GM21447 (cell line): ENCODE results near the gene P2RX7.

Experiments used
- ATAC-seq: cut with Tn5 transposase; IDR thresholded peaks from one replicate; pipeline ENCODE4 v1.9.1; 2021; ENCODE audit not compliant: unreplicated experiment

Gene P2RX7

GRCh38 chr12:121110211-121110940 lies 22.3 kb upstream of the P2RX7 start:
- peak; percentile 65 for ATAC-seq

DNA sequence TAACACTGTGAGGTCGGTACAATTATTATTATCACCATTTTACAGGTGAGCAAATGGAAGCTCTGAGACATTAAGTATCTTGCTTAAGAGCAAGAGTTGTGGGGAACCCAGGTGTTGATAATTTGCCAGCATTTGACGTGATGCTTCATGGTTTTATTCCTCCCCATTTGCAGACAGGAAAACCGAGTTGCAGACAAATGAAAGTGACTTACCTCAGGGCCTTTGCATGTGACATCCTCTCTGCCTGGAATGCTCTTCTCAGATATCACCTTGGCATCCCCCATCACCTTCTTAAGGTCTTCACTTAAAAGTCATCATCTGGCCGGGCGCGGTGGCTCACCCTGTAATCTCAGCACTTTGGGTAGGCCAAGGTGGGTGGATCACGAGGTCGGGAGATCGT lies 21.0 kb upstream of the P2RX7 start:
- no peak for ATAC-seq

DNA sequence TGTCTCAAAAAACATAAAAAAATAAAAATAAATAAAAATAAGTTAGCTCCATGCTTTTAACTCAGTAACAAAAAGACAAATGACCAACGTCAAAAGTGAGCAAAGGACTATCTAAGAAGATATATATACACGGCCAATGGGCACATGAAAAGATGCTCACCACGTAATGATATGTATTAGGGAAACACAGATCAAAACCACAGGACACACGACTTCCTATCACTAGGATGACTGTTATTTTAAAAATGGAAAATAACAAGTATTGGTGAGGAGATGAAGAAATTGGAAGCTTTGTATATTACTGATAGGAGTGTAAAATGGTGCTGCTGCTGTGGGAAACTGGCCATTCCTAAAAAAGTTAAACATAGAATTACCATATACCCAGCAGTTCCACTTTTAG lies 20.2 kb upstream of the P2RX7 start:
- no peak for ATAC-seq

- ATAC-seq = no peak
These were observed 19.6 kb upstream of the P2RX7 start for GRCh38 chr12:121113057-121113456.

DNA sequence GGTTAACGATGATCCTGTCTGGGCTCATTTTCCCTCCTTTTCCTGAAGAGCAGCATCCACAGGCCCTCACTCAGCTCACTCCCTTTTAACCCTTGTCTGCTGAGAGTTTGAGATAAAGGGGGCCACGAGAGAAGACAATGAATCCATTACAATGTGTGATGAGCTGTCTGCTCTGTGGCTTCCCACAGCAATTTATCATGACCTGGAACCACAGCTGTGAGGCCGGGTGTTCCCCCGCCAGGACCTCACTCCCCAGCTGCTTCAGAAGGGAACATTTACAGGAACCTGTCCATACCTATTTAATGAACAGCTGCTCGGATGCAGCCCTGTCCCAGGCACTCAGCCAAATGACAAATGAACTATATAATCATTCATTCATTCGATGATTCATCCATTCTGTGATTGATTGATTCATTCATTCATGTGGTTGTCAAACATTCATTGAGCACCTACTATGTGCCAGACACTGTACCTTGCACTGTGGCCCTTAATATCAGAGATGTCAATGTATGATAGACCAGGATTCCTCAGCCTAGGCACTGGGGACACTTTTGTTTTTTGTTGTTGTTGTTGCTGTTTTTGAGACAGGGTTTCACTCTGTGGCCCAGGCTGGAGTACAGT lies 18.5 kb upstream of the P2RX7 start:
- no peak for ATAC-seq

GRCh38 chr12:121114806-121115205 lies 17.9 kb upstream of the P2RX7 start:
- no peak for ATAC-seq

DNA sequence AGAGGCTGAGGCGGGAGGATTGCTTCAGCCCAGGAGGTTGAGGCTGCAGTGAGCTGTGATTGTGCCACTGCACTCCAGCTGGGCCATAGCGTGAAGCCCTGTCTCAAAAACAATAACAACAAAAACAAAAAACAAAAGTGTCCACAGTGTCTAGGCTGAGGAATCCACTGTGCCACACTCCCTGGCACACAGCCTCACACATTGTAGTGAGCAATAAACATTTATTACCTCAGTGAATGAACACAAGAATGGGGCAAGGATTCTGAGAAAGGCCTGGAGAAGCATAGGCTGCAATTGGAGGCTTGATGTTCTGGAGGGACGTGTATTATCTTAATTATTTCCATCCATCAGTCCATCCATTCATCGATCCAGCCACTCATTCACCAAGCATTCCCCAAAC lies 17.1 kb upstream of the P2RX7 start:
- ATAC-seq = no peak

GRCh38 chr12:121116318-121117225 lies 16.1 kb upstream of the P2RX7 start:
- ATAC-seq = no peak

DNA sequence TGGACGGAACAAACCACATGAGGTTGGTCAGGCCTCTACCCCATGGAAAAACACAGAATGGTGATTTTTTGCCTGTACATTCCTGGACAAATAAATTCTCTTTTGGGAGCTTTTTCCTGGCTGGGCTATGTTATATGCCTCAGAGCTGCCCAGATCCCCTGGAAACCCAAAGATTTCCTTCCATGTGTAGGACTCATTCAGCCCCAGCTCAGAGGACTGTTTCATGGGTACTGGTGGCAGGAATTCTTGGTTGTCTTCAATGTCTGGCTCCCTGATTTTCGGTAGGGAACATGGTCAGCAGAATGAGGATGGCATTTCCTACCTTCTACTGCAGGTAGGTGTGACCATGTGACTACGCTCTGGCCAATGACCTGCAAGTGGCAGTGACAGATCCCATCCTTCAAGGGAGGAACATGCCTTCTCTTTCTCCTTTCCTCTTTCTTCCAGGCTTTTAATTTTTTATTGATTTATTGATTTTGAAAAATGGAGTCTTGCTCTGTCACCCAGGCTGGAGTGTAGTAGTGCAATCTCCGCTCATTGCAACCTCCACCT lies 15.4 kb upstream of the P2RX7 start:
- no peak for ATAC-seq

GRCh38 chr12:121120323-121120722 lies 12.4 kb upstream of the P2RX7 start:
- ATAC-seq = no peak

DNA sequence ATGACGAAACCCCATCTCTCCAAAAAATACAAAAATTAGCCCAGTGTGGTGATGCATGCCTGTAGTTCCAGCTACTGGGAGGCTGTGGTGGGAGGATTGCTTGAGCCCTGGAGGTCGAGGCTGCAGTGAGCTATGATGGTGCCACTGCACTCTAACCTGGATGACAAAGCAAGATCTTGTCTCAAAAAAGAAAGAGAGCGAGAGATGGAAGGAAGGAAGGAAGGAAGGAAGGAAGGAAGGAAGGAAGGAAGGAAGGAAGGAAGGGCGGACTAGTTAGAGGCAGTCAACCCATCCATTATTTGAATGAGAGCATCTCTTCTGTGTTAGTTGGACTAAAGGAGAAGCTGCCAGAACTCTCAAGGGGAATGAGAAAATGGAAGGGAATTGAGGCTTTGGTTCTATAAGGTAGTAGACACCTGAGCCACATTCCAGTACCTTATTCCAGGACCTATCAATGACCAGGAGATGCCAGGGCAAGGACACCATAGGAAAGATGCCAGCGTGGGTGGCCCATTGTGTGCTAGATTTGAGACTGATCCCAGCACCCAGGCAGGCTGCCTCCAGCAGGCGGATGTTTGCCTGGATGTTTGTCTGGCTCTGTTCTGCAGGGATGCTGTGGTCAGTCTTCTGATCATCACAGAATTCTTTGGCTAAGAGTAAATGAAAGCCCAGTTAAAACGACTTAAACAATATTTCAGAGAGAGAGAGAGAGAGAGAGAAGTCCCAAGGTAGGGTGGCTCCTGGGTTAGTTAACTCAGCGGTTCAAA lies 11.5 kb upstream of the P2RX7 start:
- ATAC-seq = no peak

DNA sequence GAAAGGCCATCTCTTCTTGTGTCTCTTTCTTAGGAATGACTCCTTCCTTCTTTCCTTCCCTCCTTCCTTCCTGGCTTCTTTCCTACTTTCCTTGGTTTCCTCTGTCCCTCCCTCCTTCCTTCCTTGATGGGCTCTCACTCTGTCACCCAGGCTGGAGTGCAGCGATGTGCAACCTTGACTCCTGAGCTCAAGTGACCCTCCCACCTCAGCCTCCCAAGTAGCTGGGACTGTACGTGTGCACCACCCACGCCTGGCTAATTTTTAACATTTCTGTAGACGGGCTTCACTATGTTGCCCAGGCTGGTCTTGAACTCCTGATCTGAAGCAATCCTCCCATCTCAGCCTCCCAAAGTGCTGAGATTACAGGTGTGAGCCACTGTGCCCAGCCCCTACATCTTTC lies 10.9 kb upstream of the P2RX7 start:
- no peak for ATAC-seq

- no peak for ATAC-seq
These were observed 9.2 kb upstream of the P2RX7 start for GRCh38 chr12:121123488-121123887.

DNA sequence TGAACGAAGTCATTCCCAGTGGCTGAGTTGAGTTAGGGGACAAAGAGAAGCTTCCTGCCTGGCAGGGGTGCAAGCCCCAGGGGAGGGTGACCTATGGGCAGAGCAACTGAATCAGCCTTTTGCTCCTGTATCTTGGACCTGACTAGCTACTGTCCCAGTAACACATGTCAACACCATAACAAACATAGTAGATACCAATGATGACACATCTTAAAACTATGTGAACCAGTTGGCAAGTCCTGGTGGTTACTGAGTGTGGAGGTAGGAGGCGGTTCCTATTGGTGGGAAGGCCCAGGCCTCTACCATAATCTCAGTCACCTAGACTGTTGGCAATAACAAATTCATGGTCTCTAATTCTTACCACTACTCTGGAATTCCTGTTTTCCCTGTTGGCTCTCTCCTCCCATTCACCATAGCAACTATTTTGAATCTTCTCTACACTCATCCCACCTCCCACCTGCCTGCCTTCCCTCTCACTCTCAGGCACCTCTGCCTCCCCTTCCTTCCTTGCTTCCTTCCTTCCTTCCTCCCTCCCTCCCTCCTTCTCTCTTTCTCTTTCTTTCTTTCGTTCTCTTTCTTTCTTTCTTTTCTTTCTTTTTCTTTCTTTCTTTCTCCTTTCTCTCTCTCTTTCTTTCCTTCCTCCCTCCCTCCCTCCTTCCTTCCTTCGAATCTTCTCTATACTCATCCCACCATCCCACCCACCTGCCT lies 8.1 kb upstream of the P2RX7 start:
- no peak for ATAC-seq

DNA sequence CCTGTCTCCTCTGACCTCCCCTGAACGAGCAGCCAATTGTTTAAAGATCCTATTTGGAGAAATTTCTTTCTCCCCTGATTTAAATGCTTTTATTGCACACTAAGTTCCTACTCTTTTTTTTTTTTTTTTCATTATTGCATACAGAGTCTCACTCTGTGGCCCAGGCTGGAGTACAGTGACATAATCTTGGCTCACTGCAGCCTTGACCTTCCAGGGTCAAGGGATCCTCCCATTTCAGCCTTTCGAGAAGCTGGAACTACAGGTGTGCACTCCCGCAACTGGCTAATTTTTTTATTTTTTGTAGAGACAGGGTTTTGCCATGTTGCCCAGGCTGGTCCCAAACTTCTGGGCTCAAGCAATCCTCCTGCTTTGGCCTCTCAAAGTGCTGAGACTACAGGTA lies 5.2 kb upstream of the P2RX7 start:
- ATAC-seq = no peak

DNA sequence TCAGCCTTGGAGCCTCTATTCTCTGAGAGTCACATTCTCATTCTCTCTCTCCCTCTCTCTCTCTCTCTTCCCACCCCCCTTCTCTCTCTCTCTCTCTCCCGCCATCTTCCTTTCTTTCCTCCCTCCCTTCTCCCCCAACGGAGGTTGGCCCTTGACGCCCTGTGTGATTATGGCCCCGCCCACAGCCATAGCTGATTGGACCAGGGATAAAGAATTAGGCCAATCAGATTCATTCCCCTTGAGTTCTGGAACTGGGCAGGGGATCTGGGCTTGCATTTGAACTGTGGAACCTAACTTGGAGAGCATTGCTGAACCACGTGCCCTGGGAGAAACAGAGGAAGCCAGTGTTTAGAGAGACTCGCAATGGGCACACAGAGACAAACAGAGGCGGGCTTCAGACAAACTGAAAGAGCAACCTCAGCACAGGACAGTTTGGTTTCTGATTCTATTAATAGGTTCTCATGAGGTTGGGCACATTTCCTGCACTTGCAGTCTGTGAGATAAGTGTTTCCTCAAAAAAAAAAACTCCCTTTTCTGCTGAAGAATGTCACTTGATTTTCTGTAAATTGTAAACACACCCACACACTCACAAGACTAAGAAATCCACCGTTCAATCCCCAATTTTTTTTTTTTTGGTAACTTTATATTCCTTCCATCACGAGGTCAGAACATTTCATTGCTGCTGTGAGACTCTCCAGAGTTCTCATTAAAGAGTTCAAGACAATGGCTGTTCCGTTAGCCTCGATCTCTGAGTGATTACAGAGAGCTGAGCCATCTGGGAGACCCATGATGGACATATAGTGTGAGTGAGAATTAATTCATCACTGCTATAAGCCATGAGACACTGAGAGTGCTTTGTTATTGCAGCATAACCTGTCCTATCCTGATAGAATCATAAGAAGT lies 3.5 kb upstream of the P2RX7 start:
- peak; percentile 74 for ATAC-seq

GRCh38 chr12:121129811-121130147 lies 2.9 kb upstream of the P2RX7 start:
- no peak for ATAC-seq

DNA sequence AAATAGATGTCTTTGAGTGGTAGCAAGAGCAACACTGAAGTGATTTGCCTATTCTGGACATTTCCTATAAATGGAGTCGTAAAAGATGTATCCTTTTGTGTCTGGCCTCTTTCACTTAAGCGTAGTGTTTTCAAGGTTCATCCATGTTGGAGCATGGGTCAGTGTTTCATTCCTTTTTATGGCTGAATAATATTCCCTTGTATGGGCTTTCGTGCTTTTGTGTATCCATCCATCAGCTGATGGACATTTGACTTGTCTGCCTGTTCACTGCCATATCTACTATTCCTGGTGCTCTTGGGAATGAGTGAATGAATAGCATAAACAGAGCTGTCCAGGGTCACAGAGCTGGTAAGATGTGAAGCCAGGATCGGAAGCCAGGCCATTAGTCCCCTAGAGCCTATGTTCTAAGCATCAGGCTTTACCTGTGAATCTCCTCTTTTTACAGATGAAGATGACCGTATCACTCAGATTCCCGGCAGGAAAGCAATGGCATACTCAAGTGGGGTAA lies 1.8 kb upstream of the P2RX7 start:
- ATAC-seq = no peak

DNA sequence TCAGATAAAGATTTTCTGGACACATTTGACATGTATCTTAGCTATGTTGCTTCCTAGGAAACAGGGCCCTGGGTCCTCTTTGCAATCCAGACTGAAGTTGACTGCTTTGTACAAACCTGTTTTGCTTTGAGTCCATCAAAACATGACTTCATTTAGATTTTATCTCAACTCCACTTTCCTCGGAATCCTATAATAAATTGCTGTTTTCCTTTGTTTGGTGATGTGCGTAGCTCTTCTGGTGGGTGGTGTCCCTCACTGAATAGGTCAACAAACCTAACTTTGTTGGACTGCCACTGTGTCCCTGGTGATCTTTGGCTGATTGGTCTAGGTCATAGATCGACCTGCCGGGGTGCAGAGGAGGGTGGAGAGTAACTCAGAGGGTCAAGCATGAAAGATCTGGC lies 735 bp upstream of the P2RX7 start:
- no peak for ATAC-seq
